Stimulated activated CD8-positive, alpha-beta memory T cell treated with anti-CD3 and anti-CD28 coated beads, Interleukin-15, amount 100 ng/mL, for 24 hours (primary cell): ENCODE results near the gene CORO2A.

Experiments
- DNase-seq: peaks from one replicate; pipeline ENCODE4 v3.0.0-alpha.2; 2020; ENCODE audit warnings: low read depth

Gene CORO2A, protein sequence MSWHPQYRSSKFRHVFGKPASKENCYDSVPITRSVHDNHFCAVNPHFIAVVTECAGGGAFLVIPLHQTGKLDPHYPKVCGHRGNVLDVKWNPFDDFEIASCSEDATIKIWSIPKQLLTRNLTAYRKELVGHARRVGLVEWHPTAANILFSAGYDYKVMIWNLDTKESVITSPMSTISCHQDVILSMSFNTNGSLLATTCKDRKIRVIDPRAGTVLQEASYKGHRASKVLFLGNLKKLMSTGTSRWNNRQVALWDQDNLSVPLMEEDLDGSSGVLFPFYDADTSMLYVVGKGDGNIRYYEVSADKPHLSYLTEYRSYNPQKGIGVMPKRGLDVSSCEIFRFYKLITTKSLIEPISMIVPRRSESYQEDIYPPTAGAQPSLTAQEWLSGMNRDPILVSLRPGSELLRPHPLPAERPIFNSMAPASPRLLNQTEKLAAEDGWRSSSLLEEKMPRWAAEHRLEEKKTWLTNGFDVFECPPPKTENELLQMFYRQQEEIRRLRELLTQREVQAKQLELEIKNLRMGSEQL

GRCh38 chr9:98192503-98193335 lies at the start of gene CORO2A:
TSS of gene CORO2A (minus strand) at chr9:98192637. CDS start at chr9:98157660, 34,977 bp downstream.
- DNase-seq, result peak; percentile 49

DNA sequence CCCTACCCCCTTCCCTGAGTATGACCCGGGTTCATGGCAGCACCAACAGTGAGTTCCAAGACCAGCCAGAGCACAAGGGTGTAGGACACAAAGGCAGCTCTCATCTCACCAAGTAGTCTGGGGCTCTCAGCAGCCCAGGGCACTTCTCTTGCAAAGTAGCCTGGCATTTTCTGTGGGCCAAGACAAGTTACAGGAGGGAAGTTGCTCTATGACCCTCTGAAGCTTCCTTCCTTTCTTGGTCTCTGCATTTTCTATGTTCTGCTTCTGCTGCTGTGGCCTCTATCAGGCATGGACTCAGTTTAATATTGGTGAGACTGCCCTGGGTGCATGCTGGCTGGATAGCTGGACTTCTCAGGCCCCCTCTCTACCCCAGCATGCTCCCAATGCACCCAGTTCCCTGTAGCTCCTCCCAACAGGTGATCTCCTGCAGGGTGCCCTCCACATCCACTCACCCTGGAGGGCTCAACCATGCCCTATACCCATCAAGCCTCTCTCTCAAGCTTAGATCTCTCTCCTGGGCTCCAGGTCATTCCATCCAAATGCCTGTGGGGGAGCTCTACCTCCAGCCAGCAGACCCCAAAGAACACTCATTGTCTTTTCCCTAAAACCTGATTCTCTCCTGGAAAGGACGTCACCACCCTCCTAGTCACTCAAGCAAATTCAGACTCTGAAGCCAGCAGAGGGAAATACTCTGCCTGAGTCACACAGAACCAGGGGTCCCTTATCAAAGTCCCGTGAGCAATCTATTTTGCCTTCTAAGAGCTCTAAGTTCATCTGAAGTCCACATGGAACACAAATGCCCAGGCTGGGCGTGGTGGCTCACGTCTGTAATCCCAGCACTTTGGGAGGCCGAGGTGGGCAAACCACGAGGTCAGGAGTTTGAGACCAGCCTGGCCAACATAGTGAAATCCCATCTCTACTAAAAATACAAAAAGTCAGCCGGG lies 49.2 kb upstream of the CORO2A start:
- no peak for DNase-seq

GRCh38 chr9:98240475-98240874 lies 48.0 kb upstream of the CORO2A start:
- no peak for DNase-seq

GRCh38 chr9:98236901-98237487 lies 44.6 kb upstream of the CORO2A start:
- DNase-seq, result no peak

GRCh38 chr9:98235126-98235525 lies 42.7 kb upstream of the CORO2A start:
- DNase-seq, result no peak

GRCh38 chr9:98234245-98234825 lies 41.9 kb upstream of the CORO2A start:
- DNase-seq, result no peak

GRCh38 chr9:98232926-98233325 lies 40.5 kb upstream of the CORO2A start:
- DNase-seq, result no peak

GRCh38 chr9:98231770-98232478 lies 39.5 kb upstream of the CORO2A start:
- DNase-seq, result no peak

- no peak for DNase-seq
Measured at GRCh38 chr9:98230789-98231188, 38.4 kb upstream of the CORO2A start.

DNA sequence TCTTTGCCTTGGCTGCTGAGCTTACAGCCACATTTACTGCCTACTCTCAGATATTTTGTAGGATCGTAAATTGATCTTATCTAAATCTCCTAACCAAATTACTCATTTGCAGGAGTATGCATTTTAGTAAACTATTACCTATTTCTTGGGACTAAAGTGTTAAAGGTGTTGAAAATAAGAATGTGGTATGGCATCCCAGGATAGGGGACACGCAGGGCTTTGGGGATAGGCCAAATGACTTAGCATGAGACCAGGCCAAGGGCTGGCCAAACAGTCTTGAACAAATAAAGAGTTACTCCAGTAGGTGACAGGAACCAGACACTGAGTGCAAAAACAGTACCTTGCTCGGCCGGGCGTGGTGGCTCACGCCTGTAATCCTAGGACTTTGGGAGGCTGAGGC lies 37.9 kb upstream of the CORO2A start:
- no peak for DNase-seq

- DNase-seq, result no peak
Measured at GRCh38 chr9:98229620-98230019, 37.2 kb upstream of the CORO2A start.

GRCh38 chr9:98229090-98229395 lies 36.6 kb upstream of the CORO2A start:
- DNase-seq, result no peak

DNA sequence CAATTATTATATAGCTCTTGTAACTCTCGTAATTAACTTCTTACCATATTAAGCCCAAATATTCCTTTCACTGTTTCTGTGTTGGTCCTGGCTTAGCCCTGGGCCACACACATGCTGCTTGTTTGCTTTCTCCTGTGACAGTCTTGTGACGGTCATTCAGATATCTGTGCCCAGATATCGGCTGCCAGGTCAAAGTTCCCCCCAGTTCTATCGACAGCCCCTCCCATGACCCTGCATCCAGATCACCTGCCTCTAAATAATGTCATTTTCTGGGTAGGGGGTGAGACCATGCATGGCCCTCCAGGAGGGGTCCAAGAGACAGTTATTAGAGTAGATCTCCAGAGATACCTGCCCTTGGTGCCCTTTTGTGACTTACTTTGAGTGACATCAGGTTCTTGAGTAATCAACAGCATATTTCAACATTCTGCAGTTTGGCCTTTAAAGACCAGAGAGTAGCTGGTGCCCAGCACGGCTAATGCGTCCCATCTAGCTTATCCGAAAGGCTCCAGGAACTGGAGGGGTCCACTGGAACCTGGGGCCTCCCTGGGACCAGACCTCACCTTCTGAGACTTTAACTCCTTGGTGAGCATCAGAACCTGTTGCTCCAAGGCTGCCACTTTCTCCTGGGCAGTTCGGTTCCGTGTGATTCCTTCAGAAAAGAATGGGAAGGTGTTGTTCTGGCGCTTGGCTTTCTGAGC lies 36.1 kb upstream of the CORO2A start:
- no peak for DNase-seq

GRCh38 chr9:98227883-98228282 lies 35.4 kb upstream of the CORO2A start:
- no peak for DNase-seq

GRCh38 chr9:98226957-98227356 lies 34.5 kb upstream of the CORO2A start:
- DNase-seq, result no peak

DNA sequence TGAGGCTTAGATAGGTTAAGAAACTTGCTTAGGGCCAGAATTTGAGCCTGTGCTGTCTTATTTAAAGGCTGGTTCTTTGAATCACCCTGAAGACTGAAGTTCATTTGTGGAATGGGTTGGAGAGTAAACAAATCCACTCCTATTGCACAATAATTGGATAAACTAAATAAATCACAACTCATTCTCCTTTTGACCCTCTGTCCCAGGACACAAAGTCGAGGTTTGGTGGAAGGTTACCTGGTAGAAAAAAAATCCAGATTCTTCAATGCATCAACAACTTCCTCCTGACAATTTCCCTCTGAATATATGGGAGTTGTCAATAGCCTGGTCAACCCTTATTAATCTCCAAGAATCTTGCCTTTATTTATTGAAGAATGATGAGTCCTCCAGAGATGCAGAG lies 34.1 kb upstream of the CORO2A start:
- no peak for DNase-seq

DNA sequence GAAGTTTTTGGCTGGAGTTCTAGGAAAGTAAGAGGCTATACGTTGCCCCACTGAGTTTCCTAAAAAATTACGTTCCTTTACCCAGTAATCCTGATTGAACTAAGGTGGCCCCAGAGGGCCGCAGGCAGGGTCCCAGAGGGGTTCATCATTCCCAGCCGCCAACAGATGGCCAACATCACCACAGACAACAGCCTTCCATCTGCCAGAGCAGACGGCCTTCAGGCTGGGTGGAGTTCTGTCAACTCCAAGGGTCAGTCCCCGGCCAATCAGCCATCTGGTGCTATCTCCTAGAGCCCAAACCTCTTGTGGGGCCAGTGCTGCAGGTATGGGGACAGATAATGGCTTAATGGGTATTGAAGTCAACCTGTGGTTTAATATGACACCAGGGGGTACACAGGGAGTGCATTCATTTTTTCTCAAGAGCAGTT lies 32.6 kb upstream of the CORO2A start:
- DNase-seq, result no peak

DNA sequence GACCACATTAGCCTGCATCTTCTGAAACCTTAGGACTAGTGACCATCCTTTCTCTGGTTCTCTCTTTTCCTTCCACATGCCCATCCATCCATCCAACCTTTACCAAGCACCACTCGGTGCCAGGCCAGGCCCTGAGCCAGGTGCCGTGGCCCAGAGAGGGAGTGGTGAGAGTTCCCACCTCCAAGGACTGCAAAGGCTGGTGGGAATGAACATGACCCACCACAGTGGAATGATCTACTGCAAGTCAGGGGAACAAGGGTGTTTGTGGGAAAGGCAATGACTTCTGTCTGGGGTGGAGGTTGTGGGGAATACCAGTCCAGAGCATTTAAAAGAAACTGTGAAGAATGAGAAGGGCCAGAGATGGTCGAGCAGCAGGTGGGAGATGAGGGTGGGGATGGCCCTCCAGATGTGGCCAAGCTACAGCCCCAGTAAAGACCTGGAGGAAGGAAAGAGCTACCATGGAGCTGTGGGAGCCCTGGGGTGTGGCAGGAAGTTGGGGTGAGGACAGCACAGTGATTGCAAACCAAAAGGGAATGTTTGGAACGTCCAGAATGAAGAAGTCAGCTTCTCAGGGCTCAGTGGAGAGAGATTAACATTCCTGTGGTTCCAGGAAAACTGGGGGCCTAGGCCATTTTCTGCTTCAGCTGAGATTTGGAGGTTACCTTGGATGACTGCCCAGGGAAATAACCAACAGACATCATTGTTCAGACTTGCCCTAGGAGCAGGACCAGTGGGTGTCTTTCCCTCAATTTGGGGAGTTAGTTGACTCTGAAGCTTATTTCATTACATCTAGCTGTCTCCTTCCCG lies 30.7 kb upstream of the CORO2A start:
- no peak for DNase-seq

GRCh38 chr9:98220911-98221310 lies 28.5 kb upstream of the CORO2A start:
- DNase-seq, result no peak
